ENCODE data around the gene TBC1D4. TPM values are rescaled to one million over a fixed set of nuclear protein-coding genes. Genes with fewer than 3 reads are reported as not detected.
A peak's percentile ranks its signal among the peaks of the same experiment; 100 is the strongest.

The TBC1D4 gene
- total and polyA plus RNA-seq, 8 donors, result 16.6 to 31.7 (median 26.8) TPM

DNA sequence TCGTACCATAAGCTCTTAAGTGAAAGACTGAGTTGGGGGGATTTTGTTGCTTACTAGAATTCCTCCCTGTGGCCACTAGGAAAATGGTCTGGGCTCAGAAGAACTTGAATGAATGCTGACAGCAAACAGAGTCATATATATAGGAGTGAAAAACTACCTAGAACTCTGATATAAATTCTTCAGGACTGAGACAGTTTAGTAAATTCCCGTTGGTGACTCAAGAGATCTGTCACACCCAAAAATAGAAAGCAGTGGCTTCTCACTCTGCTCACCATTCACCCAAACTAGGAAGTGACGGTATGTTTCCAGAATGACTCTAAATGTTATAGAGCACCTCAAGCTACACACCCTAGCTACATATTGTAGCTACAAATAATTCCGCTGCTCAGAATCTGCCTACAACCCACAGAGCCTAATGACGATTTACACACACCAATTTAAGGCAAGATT, 116.2 kb downstream of the TBC1D4 start:
- H3K36me3 ChIP-seq, result no peaks in the 10 kb centered on the region
- H3K4me3 ChIP-seq, result no peak overlapping the region
- TF ChIP-seq, protein P1, sequence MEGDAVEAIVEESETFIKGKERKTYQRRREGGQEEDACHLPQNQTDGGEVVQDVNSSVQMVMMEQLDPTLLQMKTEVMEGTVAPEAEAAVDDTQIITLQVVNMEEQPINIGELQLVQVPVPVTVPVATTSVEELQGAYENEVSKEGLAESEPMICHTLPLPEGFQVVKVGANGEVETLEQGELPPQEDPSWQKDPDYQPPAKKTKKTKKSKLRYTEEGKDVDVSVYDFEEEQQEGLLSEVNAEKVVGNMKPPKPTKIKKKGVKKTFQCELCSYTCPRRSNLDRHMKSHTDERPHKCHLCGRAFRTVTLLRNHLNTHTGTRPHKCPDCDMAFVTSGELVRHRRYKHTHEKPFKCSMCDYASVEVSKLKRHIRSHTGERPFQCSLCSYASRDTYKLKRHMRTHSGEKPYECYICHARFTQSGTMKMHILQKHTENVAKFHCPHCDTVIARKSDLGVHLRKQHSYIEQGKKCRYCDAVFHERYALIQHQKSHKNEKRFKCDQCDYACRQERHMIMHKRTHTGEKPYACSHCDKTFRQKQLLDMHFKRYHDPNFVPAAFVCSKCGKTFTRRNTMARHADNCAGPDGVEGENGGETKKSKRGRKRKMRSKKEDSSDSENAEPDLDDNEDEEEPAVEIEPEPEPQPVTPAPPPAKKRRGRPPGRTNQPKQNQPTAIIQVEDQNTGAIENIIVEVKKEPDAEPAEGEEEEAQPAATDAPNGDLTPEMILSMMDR (IDR thresholded peaks at IDR 0.05), result no peak
- intact Hi-C loops (cut with DNase I), result no loop called here
- peaks cover 0 to 17% of the 10 kb centered on the region in 2 donors for H3K4me1 ChIP-seq
- H3K27ac ChIP-seq, result no peak overlapping the region
- no peak for DNase-seq
- no peaks in the 10 kb centered on the region for H3K27me3 ChIP-seq
- peak; percentile 32 for ATAC-seq
- H3K9me3 ChIP-seq, result no peaks in the 10 kb centered on the region

DNA sequence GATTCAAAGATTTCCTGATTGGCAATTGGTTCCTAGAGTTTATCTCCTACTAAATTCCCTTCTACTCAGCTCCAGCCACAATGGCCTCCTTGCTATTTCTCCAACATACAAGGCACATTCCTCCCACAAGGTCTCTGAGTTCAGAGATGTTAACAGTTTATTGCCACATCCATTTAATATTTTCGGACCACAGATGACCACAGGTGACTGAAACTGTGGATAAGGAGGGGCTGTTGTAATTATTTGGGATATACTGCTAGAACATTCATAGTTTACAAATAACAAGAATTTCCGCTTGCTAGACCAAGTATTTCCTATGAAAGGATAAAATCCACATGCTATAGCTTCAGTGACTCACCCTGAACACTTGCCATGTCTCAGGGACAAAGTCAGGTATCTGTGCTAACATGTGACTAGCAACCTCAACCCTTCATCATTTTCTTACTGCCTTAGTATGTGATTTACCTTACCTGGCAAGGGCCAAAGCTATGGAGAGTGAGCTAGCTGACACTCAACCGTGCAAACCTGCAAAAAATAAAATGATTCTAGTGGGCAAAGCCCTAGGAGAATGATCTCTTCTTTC, 117.7 kb downstream of the TBC1D4 start:
- no peak overlapping the region for H3K27ac ChIP-seq
- ATAC-seq (no peak), DNase-seq (no peak)
- TF ChIP-seq, protein P1 (IDR thresholded peaks at IDR 0.05), result no peak
- peaks cover 0 to 17% of the 10 kb centered on the region in 2 donors for H3K4me1 ChIP-seq
- H3K4me3 ChIP-seq, result no peak overlapping the region
- intact Hi-C loops (cut with DNase I), result no loop called here
- no peaks in the 10 kb centered on the region for H3K36me3 ChIP-seq
- H3K9me3 ChIP-seq, result no peaks in the 10 kb centered on the region
- H3K27me3 ChIP-seq, result no peaks in the 10 kb centered on the region

DNA sequence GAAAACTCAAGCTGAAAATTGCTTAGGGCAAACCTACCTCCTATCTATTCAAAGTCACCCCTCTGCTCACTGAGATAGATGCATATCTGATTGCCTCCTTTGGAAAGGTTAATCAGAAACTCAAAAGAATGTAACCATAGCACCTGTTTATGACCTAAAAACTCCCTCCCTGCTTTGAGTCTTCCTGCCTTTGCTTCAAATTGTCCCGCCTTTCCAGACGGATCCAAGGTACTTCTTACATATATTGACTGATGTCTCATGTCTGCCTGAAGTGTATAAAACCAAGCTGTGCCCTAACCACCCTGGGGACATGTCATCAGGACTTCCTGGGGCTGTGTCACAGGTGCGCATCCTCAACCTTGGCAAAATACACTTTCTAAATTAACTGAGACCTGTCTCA, 118.6 kb downstream of the TBC1D4 start:
- Histone ChIP-seq H3K36me3 (no peaks in the 10 kb centered on the region), H3K27ac (no peak overlapping the region), H3K4me3 (no peak overlapping the region), H3K27me3 (no peaks in the 10 kb centered on the region), H3K4me1 (peaks cover 0 to 14% of the 10 kb centered on the region in 2 donors), H3K9me3 (no peaks in the 10 kb centered on the region)
- intact Hi-C loops (cut with DNase I), result no loop called here
- ATAC-seq (no peak), DNase-seq (no peak)
- TF ChIP-seq, protein P1 (IDR thresholded peaks at IDR 0.05), result no peak

DNA sequence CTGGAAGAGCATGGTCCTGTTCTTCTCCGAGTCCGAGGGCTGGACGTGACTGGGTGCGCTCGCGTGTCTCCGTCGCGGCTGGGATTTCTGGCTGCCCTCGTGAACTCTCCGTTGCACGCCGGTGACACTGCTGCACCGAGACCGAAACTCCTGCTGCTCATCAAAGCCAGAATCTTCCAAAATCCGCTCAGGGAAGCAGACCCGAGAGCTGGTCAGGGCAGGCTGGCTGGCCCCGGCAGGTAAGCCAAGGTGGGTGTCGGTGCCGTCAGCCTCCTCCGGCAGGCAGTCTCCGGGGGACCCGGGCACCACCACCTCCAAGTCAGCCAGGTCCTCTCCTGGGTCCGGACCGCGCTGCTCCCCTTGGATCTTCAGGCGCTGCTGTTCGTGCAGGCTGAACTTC, 119.9 kb downstream of the TBC1D4 start:
- intact Hi-C loops (cut with DNase I), result no loop called here
- Histone ChIP-seq H3K4me1 (peaks cover 0 to 7% of the 10 kb centered on the region in 2 donors), H3K36me3 (no peaks in the 10 kb centered on the region), H3K4me3 (no peak overlapping the region), H3K9me3 (no peaks in the 10 kb centered on the region), H3K27ac (no peak overlapping the region), H3K27me3 (no peaks in the 10 kb centered on the region)
- DNase-seq, result peak in 1 of 4 donors; percentile 69
- TF ChIP-seq, protein P1 (IDR thresholded peaks at IDR 0.05), result no peak
- ATAC-seq, result no peak

DNA sequence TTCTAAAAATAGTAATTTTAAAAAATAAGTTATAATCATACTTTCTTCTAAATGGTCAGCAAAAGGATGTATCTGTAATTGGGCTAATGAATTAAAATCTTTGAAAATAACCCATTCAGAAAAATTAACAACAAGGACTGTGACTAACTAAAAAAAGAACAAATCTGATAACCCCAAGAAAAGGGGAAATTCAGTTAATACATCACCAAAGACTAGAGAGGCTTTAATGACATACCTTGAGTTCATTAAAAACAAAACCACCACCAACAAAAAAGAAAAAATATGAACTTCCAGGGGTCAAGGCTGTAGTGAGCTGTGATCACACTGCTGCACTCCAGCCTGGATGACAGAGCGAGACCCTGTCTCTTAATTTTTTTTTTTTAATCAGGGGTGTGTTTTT, 121.8 kb downstream of the TBC1D4 start:
- ATAC-seq, result no peak

More for the DNA sequence above, 121.8 kb downstream of the TBC1D4 start:
- TF ChIP-seq, protein P1 (IDR thresholded peaks at IDR 0.05), result no peak
- intact Hi-C loops (cut with DNase I), result no loop called here
- H3K27me3 ChIP-seq, result no peaks in the 10 kb centered on the region
- H3K4me1 ChIP-seq, result no peaks in the 10 kb centered on the region
- no peaks in the 10 kb centered on the region for H3K9me3 ChIP-seq
- H3K4me3 ChIP-seq, result no peak overlapping the region
- no peak overlapping the region for H3K27ac ChIP-seq
- no peak for DNase-seq
- no peaks in the 10 kb centered on the region for H3K36me3 ChIP-seq

Data from left lung (tissue), 10 donors.